ENCODE results near the gene BDKRB2. TPM values are rescaled to one million over a fixed set of nuclear protein-coding genes. Genes with fewer than 3 reads are reported as not detected.

BDKRB2 gene
- total RNA-seq, 1 experiment from 2014 or later: 0.28 TPM

DNA sequence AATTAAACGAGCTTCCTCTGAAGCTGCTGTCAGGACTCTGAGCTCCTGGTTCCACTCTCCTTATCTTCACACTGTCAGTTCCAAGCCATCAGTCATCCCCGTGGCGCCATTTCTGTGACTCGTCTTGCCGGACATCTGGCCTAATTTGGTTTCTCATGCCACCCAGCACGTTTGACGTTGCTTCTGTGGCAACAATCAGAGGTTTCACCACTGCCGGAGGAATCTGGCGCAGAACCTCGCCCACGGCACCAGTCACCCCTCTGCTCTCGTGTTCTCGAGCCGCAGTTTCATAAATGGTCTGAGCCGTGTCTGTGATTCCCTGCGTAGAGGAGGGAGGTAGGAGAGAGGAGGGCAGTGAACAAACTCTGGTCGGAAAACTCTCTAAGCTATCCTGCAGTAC lies 81.0 kb downstream of the BDKRB2 start:
- POLR2A ChIA-PET (ENCODE audit: unreplicated experiment): no interaction called here
- intact Hi-C loops (cut with micrococcal nuclease; ENCODE audit: unreplicated experiment): no loop called here
- H2AFZ ChIP-seq: no peak overlapping the region
- no peak overlapping the region for H3K4me3 ChIP-seq
- no peaks in the 10 kb centered on the region for H3F3A ChIP-seq (ENCODE audit: insufficient read depth, low read depth)
- no peaks in the 10 kb centered on the region for H3K27me3 ChIP-seq (ENCODE audit: insufficient read depth, low read depth)
- no peaks in the 10 kb centered on the region for H4K20me1 ChIP-seq (ENCODE audit: insufficient read depth)
- no peaks in the 10 kb centered on the region for H3K4me1 ChIP-seq (replicated peaks; ENCODE audit: insufficient read depth)
- DNase-seq: no peak
- no peaks in the 10 kb centered on the region for H3K9me2 ChIP-seq (ENCODE audit: insufficient read depth)
- no peaks in the 10 kb centered on the region for H3K9me3 ChIP-seq (ENCODE audit: insufficient read depth, low read depth)
- no TSS peak for BruUV-seq (replicated peaks)
- H3K36me3 ChIP-seq (ENCODE audit: low read depth): no peaks in the 10 kb centered on the region
- H3K79me2 ChIP-seq (ENCODE audit: low read depth): no peaks in the 10 kb centered on the region
- no peak overlapping the region for H3K4me2 ChIP-seq
- CTCF ChIA-PET: no interaction called here
- TF ChIP-seq, protein P1, sequence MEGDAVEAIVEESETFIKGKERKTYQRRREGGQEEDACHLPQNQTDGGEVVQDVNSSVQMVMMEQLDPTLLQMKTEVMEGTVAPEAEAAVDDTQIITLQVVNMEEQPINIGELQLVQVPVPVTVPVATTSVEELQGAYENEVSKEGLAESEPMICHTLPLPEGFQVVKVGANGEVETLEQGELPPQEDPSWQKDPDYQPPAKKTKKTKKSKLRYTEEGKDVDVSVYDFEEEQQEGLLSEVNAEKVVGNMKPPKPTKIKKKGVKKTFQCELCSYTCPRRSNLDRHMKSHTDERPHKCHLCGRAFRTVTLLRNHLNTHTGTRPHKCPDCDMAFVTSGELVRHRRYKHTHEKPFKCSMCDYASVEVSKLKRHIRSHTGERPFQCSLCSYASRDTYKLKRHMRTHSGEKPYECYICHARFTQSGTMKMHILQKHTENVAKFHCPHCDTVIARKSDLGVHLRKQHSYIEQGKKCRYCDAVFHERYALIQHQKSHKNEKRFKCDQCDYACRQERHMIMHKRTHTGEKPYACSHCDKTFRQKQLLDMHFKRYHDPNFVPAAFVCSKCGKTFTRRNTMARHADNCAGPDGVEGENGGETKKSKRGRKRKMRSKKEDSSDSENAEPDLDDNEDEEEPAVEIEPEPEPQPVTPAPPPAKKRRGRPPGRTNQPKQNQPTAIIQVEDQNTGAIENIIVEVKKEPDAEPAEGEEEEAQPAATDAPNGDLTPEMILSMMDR (conservative IDR thresholded peaks at IDR 0.05): no peak
- TF ChIP-seq EZH2 (IDR thresholded peaks at IDR 0.05; ENCODE audit: low read depth): no peak
- no peak overlapping the region for H3K27ac ChIP-seq

DNA sequence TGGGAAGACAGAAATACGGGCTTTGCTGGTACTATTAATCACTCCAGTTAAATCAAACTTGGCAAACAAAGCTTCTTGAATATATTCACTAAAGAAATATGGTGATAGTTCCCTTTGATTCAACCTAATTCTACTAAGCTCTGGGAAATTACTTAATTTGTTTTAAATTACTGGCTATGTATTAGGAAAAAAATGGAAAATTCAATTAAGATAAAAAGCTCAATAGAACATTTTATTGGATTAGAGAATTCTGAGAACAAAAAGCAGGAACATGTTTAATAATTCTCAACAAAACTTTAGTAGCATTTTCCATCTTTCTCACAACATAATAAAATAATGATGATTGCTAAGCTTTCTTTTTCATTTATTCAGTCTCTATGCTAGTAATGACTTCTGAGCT lies 81.6 kb downstream of the BDKRB2 start:
- Histone ChIP-seq H3K36me3 (ENCODE audit: low read depth) (no peaks in the 10 kb centered on the region), H2AFZ (no peak overlapping the region), H3F3A (ENCODE audit: insufficient read depth, low read depth) (no peaks in the 10 kb centered on the region), H3K27me3 (ENCODE audit: insufficient read depth, low read depth) (no peaks in the 10 kb centered on the region), H3K4me2 (no peak overlapping the region), H3K79me2 (ENCODE audit: low read depth) (no peaks in the 10 kb centered on the region), H3K9me2 (ENCODE audit: insufficient read depth) (no peaks in the 10 kb centered on the region), H3K4me3 (no peak overlapping the region), H3K9me3 (ENCODE audit: insufficient read depth, low read depth) (no peaks in the 10 kb centered on the region), H3K27ac (no peak overlapping the region), H4K20me1 (ENCODE audit: insufficient read depth) (no peaks in the 10 kb centered on the region), H3K4me1 (replicated peaks; ENCODE audit: insufficient read depth) (no peaks in the 10 kb centered on the region)
- ChIA-PET CTCF (no interaction called here), POLR2A (ENCODE audit: unreplicated experiment) (no interaction called here)
- BruUV-seq (replicated peaks): no TSS peak
- intact Hi-C loops (cut with micrococcal nuclease; ENCODE audit: unreplicated experiment): no loop called here
- no peak for DNase-seq
- no peak for TF ChIP-seq EZH2 (IDR thresholded peaks at IDR 0.05; ENCODE audit: low read depth)
- TF ChIP-seq, protein P1 (conservative IDR thresholded peaks at IDR 0.05): no peak

DNA sequence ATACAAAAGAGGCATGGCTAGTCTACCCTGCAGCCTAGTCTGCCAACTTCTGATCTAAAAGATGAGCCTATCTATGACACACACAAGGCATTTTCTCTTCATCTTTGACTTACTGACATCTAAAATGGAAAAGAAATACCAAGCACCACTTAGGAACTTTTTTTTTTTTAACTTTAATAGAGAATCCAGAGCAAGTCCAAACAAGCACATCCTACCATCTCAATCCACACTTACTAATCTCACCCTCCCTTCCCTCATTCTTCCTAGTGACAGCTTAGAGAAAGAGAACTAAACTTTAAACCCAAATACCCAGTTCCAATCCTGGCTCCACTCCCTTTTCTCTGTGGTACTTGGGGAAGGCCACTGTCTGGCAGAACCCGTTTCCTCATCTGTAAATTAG lies 83.2 kb downstream of the BDKRB2 start:
- DNase-seq: no peak

More for the DNA sequence above, 83.2 kb downstream of the BDKRB2 start:
- Histone ChIP-seq H4K20me1 (ENCODE audit: insufficient read depth) (no peaks in the 10 kb centered on the region), H3K9me3 (ENCODE audit: insufficient read depth, low read depth) (no peaks in the 10 kb centered on the region), H3K4me1 (replicated peaks; ENCODE audit: insufficient read depth) (no peaks in the 10 kb centered on the region), H3F3A (ENCODE audit: insufficient read depth, low read depth) (no peaks in the 10 kb centered on the region), H3K79me2 (ENCODE audit: low read depth) (no peaks in the 10 kb centered on the region), H3K4me2 (no peak overlapping the region), H3K27me3 (ENCODE audit: insufficient read depth, low read depth) (no peaks in the 10 kb centered on the region), H3K27ac (no peak overlapping the region), H3K36me3 (ENCODE audit: low read depth) (no peaks in the 10 kb centered on the region), H3K4me3 (no peak overlapping the region), H3K9me2 (ENCODE audit: insufficient read depth) (no peaks in the 10 kb centered on the region), H2AFZ (no peak overlapping the region)
- ChIA-PET POLR2A (ENCODE audit: unreplicated experiment) (no interaction called here), CTCF (no interaction called here)
- TF ChIP-seq, protein P1 (conservative IDR thresholded peaks at IDR 0.05): no peak
- no peak for TF ChIP-seq EZH2 (IDR thresholded peaks at IDR 0.05; ENCODE audit: low read depth)
- intact Hi-C loops (cut with micrococcal nuclease; ENCODE audit: unreplicated experiment): no loop called here
- BruUV-seq (replicated peaks): no TSS peak

Other genes starting within 250 kb of the BDKRB2 start
- gene C14orf132, start 165.5 kb upstream of the BDKRB2 start, total RNA-seq (2021): not detected in 2 replicates
- not detected in 2 replicates for gene BDKRB1, start 51.4 kb downstream of the BDKRB2 start, total RNA-seq (2021)
- 3.9 and 6.6 TPM in 2 replicates for gene ATG2B, start 158.5 kb downstream of the BDKRB2 start, total RNA-seq (2021)
- 7.2 and 13.4 TPM in 2 replicates for gene GSKIP, start 158.7 kb downstream of the BDKRB2 start, total RNA-seq (2021)
- 2.1 and 2.5 TPM in 2 replicates for gene AK7, start 187.3 kb downstream of the BDKRB2 start, total RNA-seq (2021)

All from PC-9 (cell line).